ENCODE measurements around the gene PRKCB.
"Not testable (repeated sequence)": the region's sequence is repeated elsewhere in the genome, so short reads cannot be mapped to it uniquely, and the experiment has no call there.

Gene PRKCB

DNA sequence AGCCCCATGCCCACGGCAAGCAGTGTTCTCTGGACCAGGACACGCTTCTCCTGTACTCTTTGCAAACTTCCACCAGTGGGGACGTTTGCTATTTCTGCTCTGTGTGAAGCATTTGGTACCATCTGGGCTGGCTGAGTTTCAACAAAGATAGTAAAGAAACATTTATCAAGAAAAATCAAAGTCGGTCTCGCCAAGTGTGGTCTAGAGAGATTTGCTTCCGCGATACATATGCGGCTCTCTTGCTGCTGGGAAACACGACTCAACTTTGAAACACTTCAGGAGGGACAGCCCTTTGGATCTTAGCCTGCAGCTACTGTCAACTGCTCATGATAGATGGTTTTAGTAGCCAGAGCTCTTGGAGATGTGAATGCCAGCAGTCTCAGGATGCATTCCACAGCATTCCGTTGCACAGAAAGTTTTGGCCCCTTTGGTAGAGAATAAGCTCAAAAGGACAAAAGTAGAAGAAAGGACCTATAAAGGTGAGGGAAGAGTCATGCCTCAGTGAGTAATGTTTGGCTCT, 252.2 kb downstream of the PRKCB start:
- no peak overlapping the region for H3K9ac ChIP-seq (ENCODE audit: low read depth, low read length)
- 0 out of 2 replicates have a peak, but pooled peaks cover 4% of the 10 kb centered on the region for H3K9me3 ChIP-seq (ENCODE audit: control insufficient read depth, insufficient read depth, low read length)
- no peaks in the 10 kb centered on the region for H3K36me3 ChIP-seq (ENCODE audit: insufficient read depth, low read length)
- no peaks in the 10 kb centered on the region for H3K4me1 ChIP-seq (ENCODE audit: insufficient read depth, low read length)

DNA sequence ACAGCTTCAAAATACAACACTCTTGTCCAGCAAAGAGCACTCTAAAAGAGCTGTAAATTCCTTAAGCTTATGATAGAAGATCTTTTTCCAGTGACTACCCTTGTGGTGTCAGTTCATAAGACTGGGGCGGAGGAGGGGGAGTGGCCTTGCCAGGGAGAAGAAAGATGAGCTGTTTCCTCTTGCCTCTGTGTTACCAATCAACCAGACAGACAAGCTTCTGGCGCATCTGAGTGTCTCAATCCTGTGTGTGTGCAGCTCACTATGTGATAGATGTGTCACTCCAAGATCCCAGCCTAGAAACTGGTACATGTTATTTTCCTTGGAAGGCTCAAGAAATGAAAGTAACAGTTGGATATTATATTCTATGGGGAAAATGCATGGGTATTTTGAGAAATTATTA, 253.0 kb downstream of the PRKCB start:
- no peaks in the 10 kb centered on the region for H3K36me3 ChIP-seq (ENCODE audit: insufficient read depth, low read length)
- 0 out of 2 replicates have a peak, but pooled peaks cover 4% of the 10 kb centered on the region for H3K9me3 ChIP-seq (ENCODE audit: control insufficient read depth, insufficient read depth, low read length)
- H3K4me1 ChIP-seq (ENCODE audit: insufficient read depth, low read length): no peaks in the 10 kb centered on the region
- H3K9ac ChIP-seq (ENCODE audit: low read depth, low read length): no peak overlapping the region

GRCh38 chr16:24091125-24091524, 255.3 kb downstream of the PRKCB start:
- Histone ChIP-seq H3K36me3 (ENCODE audit: insufficient read depth, low read length) (no peaks in the 10 kb centered on the region), H3K9me3 (ENCODE audit: control insufficient read depth, insufficient read depth, low read length) (peaks cover 7% of the 10 kb centered on the region; the same call in 1 of the 2 replicates), H3K9ac (ENCODE audit: low read depth, low read length) (no peak overlapping the region), H3K4me1 (ENCODE audit: insufficient read depth, low read length) (no peaks in the 10 kb centered on the region)

- H3K9me3 ChIP-seq (ENCODE audit: control insufficient read depth, insufficient read depth, low read length): peaks cover 7% of the 10 kb centered on the region; the same call in 1 of the 2 replicates
- no peak overlapping the region for H3K9ac ChIP-seq (ENCODE audit: low read depth, low read length)
- no peaks in the 10 kb centered on the region for H3K36me3 ChIP-seq (ENCODE audit: insufficient read depth, low read length)
- peaks cover 8% of the 10 kb centered on the region for H3K4me1 ChIP-seq (ENCODE audit: insufficient read depth, low read length)
These were observed 257.3 kb downstream of the PRKCB start for GRCh38 chr16:24093049-24093448.

DNA sequence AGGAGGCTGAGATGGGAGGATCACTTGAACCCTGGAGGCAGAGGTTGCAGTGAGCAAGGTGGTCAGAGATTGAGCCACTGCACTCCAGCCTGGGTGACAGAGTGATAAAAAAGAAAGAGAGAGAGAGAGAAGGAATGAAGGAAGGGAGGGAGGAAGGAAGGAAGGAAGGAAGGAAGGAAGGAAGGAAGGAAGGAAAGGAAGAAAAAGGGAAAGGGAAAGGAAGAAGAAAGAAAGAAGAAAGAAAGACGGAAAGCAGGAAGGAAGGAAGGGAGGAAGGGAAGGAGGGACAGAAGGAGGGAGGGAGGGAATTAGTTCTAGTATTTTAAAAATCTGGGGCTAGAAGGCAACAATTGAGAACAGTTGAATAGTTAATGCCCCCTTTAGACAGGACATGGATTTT, 258.9 kb downstream of the PRKCB start:
- H3K9me3 ChIP-seq (ENCODE audit: control insufficient read depth, insufficient read depth, low read length): peaks cover 7% of the 10 kb centered on the region; the same call in 1 of the 2 replicates
- H3K36me3 ChIP-seq (ENCODE audit: insufficient read depth, low read length): no peaks in the 10 kb centered on the region
- no peak overlapping the region for H3K9ac ChIP-seq (ENCODE audit: low read depth, low read length)
- peaks cover 14% of the 10 kb centered on the region for H3K4me1 ChIP-seq (ENCODE audit: insufficient read depth, low read length)

DNA sequence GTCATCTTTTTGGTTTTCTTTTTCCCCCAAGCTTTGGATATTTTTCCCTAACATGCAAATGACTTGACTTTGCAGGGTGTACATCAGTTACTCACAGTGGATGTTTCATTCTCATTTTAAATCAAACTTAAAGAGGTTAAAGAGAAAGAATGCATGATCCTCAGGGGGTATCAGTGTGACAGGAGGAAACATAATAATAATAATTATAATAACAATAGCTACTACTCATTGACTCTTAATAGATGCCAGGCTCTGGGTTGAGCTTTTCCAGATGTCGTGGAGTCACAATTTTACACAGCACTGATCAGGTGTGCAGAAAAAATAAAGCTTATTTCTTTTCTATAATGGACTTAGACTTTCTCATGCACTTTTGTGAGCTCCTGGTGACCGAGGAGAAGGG, 263.1 kb downstream of the PRKCB start:
- Histone ChIP-seq H3K9ac (ENCODE audit: low read depth, low read length) (no peak overlapping the region), H3K36me3 (ENCODE audit: insufficient read depth, low read length) (no peaks in the 10 kb centered on the region), H3K9me3 (ENCODE audit: control insufficient read depth, insufficient read depth, low read length) (peaks cover 10% of the 10 kb centered on the region; the same call in 1 of the 2 replicates), H3K4me1 (ENCODE audit: insufficient read depth, low read length) (peaks cover 18% of the 10 kb centered on the region)

- Histone ChIP-seq H3K36me3 (ENCODE audit: insufficient read depth, low read length) (no peaks in the 10 kb centered on the region), H3K9ac (ENCODE audit: low read depth, low read length) (no peak overlapping the region), H3K9me3 (ENCODE audit: control insufficient read depth, insufficient read depth, low read length) (peaks cover 7% of the 10 kb centered on the region; the same call in 1 of the 2 replicates), H3K4me1 (ENCODE audit: insufficient read depth, low read length) (peaks cover 18% of the 10 kb centered on the region)
These were observed 265.6 kb downstream of the PRKCB start for GRCh38 chr16:24101431-24101830.

DNA sequence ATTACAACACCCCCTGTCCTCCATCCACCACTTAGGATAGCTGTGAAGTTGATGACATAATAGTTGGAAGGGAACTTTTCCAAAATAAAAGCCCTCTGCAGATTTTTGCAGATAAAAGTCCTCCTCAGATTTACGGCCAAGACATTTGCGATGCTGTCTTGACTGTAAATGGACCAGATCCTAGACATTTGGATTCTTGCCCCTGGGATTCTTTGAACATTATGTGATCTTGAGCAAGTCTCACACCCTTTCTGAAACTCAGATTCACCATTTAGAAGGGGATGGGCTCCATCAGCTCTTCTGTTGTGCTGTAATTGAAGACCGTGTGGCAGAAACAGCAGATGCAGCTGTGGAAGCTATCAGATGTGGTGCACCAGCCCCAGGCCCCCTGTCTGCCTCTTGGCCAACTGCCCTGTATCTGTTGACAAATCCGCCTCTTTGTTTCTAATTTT, 266.5 kb downstream of the PRKCB start:
- H3K9me3 ChIP-seq (ENCODE audit: control insufficient read depth, insufficient read depth, low read length): peaks cover 7% of the 10 kb centered on the region; the same call in 1 of the 2 replicates
- no peak overlapping the region for H3K9ac ChIP-seq (ENCODE audit: low read depth, low read length)
- H3K4me1 ChIP-seq (ENCODE audit: insufficient read depth, low read length): peaks cover 18% of the 10 kb centered on the region
- H3K36me3 ChIP-seq (ENCODE audit: insufficient read depth, low read length): no peaks in the 10 kb centered on the region

- H3K9me3 ChIP-seq (ENCODE audit: control insufficient read depth, insufficient read depth, low read length); H3K4me1 ChIP-seq (ENCODE audit: insufficient read depth, low read length); H3K9ac ChIP-seq (ENCODE audit: low read depth, low read length); H3K36me3 ChIP-seq (ENCODE audit: insufficient read depth, low read length): not testable (repeated sequence)
These were observed 269.7 kb downstream of the PRKCB start for GRCh38 chr16:24105471-24105870.

- not testable (repeated sequence) for H3K36me3 ChIP-seq (ENCODE audit: insufficient read depth, low read length); H3K4me1 ChIP-seq (ENCODE audit: insufficient read depth, low read length); H3K9me3 ChIP-seq (ENCODE audit: control insufficient read depth, insufficient read depth, low read length); H3K9ac ChIP-seq (ENCODE audit: low read depth, low read length)
These were observed 272.3 kb downstream of the PRKCB start for GRCh38 chr16:24108090-24108489.

DNA sequence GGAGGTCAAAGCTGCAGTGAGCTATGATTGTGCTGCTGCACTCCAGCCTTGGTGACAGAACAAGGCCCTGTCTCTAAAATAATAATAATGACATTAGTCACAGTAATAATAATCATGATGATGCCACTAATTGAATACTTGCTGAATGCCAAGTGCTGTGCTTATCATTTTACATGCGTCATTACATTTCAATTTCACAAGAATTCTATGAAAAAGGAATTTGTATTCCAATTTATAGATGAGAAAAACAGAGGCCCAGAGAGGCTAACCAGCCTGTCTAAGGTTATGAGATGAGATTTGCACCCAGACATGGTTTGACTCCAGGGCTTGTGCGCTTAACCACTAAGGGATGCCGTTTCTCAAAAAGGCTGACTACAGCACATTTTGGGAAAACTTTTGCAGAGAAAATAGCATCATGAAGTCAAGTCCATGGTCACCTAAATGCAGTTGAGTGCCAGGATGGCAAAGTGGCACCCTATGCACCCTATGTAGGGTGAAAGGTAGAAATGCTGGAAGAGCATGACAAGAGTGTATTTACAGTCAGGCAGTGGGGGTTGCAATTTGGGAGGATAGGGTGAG, 276.0 kb downstream of the PRKCB start:
- no peak overlapping the region for H3K9ac ChIP-seq (ENCODE audit: low read depth, low read length)
- H3K36me3 ChIP-seq (ENCODE audit: insufficient read depth, low read length): no peaks in the 10 kb centered on the region
- H3K4me1 ChIP-seq (ENCODE audit: insufficient read depth, low read length): no peaks in the 10 kb centered on the region
- no peaks in the 10 kb centered on the region for H3K9me3 ChIP-seq (ENCODE audit: control insufficient read depth, insufficient read depth, low read length)

DNA sequence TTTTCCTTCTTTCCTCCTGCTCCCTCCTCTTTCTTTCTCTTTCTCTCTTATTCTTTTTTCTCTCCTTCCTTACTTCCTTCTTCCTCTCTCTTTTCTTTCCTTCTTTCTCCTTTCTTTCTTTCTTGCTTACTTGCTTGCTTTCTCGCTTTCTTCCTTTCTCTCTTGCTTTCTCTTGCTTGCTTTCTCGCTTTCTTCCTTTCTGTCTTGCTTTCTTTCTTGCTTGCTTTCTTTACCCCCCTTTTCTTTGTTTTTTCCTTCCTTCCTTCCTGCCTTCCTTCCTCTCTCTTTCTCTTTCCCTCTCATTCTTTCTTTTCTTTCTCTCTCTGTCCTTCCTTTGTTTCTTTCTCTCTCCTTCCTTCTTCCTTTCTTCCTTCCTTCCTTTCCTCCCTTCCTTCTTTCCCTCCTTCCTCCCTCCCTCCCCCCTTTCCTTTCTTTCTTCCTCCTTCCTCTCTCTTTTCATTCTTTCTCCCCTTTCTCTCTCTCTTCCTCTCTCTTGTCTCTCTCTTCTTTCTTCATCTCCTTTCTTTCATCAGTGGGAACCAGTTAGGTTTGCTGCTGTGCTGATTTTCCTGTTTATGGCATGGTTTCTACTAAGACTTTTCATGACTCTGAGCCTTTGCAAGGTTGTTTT, 277.4 kb downstream of the PRKCB start:
- Histone ChIP-seq H3K9ac (ENCODE audit: low read depth, low read length) (no peak overlapping the region), H3K9me3 (ENCODE audit: control insufficient read depth, insufficient read depth, low read length) (no peaks in the 10 kb centered on the region), H3K4me1 (ENCODE audit: insufficient read depth, low read length) (peaks cover 12% of the 10 kb centered on the region), H3K36me3 (ENCODE audit: insufficient read depth, low read length) (no peaks in the 10 kb centered on the region)

DNA sequence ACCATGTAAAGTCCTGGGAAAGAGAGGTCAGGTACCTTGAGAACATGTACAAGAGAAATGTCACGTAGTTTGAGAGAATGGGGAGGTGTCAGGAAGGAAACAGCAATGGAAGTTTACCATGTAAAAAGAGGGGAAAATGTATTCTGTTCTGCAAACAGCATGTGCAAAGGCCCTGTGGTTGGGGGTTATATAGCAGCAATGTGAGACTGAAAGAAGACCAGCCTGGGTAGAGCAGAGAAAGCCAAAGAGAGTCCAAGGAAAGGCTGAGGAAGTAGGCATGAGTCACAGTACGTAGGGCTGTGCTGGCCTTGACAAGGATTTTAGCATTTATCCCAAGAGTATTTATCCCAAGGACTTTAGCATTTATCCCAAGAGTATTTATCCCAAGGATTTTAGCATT, 279.1 kb downstream of the PRKCB start:
- Histone ChIP-seq H3K9me3 (ENCODE audit: control insufficient read depth, insufficient read depth, low read length) (no peaks in the 10 kb centered on the region), H3K4me1 (ENCODE audit: insufficient read depth, low read length) (peaks cover 24% of the 10 kb centered on the region), H3K9ac (ENCODE audit: low read depth, low read length) (no peak overlapping the region), H3K36me3 (ENCODE audit: insufficient read depth, low read length) (no peaks in the 10 kb centered on the region)

DNA sequence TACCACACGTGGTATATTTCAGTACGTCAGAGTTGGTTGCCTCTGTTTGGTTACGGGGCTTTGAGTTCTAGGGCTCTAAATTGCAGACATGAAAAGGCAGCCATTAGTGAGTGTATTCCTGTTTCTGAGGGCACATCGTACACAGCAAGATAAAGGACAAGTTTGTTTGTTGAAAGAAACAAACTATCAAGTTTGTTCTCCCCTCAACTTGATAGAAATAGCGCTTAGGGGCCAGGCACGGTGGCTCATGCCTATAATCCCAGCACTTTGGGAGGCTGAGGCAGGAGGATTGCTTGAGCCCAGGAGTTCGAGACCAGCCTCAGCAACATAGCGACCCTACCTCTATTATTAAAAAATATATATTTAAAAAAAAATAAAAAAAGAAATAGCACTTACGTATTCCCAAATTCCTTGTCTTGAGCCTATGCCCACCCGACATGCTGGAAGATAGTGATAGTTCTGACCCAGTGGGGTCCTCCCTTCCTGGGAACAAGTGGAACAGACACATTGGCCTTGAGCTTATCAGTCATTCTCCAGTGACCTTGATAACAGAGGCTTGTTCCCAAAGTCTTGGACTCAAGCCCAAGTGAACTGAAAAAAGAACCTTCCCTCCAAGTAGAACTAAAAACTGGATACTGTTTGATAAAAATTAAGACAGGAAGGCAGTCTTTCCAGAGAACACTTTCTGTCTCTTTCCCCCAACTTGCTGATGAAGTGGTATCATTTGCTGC, 280.4 kb downstream of the PRKCB start:
- Histone ChIP-seq H3K9me3 (ENCODE audit: control insufficient read depth, insufficient read depth, low read length) (no peaks in the 10 kb centered on the region), H3K4me1 (ENCODE audit: insufficient read depth, low read length) (peaks cover 24% of the 10 kb centered on the region), H3K9ac (ENCODE audit: low read depth, low read length) (no peak overlapping the region), H3K36me3 (ENCODE audit: insufficient read depth, low read length) (no peaks in the 10 kb centered on the region)

Data from ES-I3 (cell line).